Large intestine (tissue), 3 donors: Measurements from ENCODE around the gene ZPBP. TPM values are rescaled to one million over a fixed set of nuclear protein-coding genes. Genes with fewer than 3 reads are reported as not detected.
"Not testable (repeated sequence)": the region's sequence is repeated elsewhere in the genome, so short reads cannot be mapped to it uniquely, and the experiment has no call there.

Source experiments
- DNase-seq, 2 donors: peaks; one replicate each; pipeline versions ENCODE4 v3.0.0 to v3.0.0-alpha.2; 2013
- H3K27ac ChIP-seq: one replicate; pipeline ENCODE4 v1.5.1; 2013; ENCODE audit warnings: low read length
- H3K27me3 ChIP-seq: 2 replicates; pipeline ENCODE4 v1.6.1; 2013; ENCODE audit warnings: low read length; ENCODE audit not compliant: control insufficient read depth, insufficient read depth
- H3K36me3 ChIP-seq: 2 replicates; pipeline ENCODE4 v1.6.1; 2013; ENCODE audit warnings: low read length; ENCODE audit not compliant: control insufficient read depth, insufficient read depth
- H3K4me1 ChIP-seq: one replicate; pipeline ENCODE4 v1.6.1; 2013; ENCODE audit warnings: low read length; ENCODE audit not compliant: control insufficient read depth, insufficient read depth
- H3K4me3 ChIP-seq: one replicate; pipeline ENCODE4 v1.5.1; 2013; ENCODE audit warnings: low read length
- H3K9me3 ChIP-seq: one replicate; pipeline ENCODE4 v1.6.1; 2013; ENCODE audit warnings: mild to moderate bottlenecking, low read depth, low read length, moderate library complexity; ENCODE audit not compliant: control insufficient read depth
- WGBS: methylation state at CpG from one replicate; pipeline ENCODE4 v1.1.5; 2013; ENCODE audit warnings: low lambda C conversion rate; ENCODE audit not compliant: insufficient coverage; 5-methylcytosine and 5-hydroxymethylcytosine counted together
- polyA plus RNA-seq: library from polyadenylated mRNA; unstranded; fragments of 120-200 nt; gene quantifications from one replicate; pipeline ENCODE4 v1.2.1, GENCODE V29; 2013

ZPBP gene
- polyA plus RNA-seq, 1 donor, result 0.06 TPM

GRCh38 chr7:50047716-50048115 lies 45.3 kb downstream of the ZPBP start:
- Histone ChIP-seq H3K27me3 (no peaks in the 10 kb centered on the region), H3K27ac (no peak overlapping the region), H3K4me1 (no peaks in the 10 kb centered on the region), H3K9me3 (no peaks in the 10 kb centered on the region), H3K4me3 (no peak overlapping the region), H3K36me3 (no peaks in the 10 kb centered on the region)
- no peak for DNase-seq
- 86% methylated on average over 4 of the region's 5 CpGs for WGBS

- H3K27ac ChIP-seq, DNase-seq, H3K9me3 ChIP-seq, H3K36me3 ChIP-seq, H3K4me3 ChIP-seq, H3K27me3 ChIP-seq, H3K4me1 ChIP-seq: not testable (repeated sequence)
- no CpG with 5 or more reads among the region's 6 CpGs for WGBS
Measured at GRCh38 chr7:50041165-50041564, 51.9 kb downstream of the ZPBP start.

- Histone ChIP-seq H3K9me3 (no peaks in the 10 kb centered on the region), H3K4me1 (no peaks in the 10 kb centered on the region), H3K36me3 (no peaks in the 10 kb centered on the region), H3K27me3 (no peaks in the 10 kb centered on the region), H3K27ac (no peak overlapping the region), H3K4me3 (no peak overlapping the region)
- no CpG with 5 or more reads among the region's 2 CpGs for WGBS
- no peak for DNase-seq
Measured at GRCh38 chr7:50037086-50037485, 56.0 kb downstream of the ZPBP start.

- no peaks in the 10 kb centered on the region for H3K9me3 ChIP-seq
- H3K4me1 ChIP-seq, result no peaks in the 10 kb centered on the region
- WGBS, result 80% methylated on average over 1 of the region's 4 CpGs
- no peaks in the 10 kb centered on the region for H3K27me3 ChIP-seq
- H3K36me3 ChIP-seq, result no peaks in the 10 kb centered on the region
- DNase-seq, result no peak
- no peak overlapping the region for H3K27ac ChIP-seq
- no peak overlapping the region for H3K4me3 ChIP-seq
Measured at GRCh38 chr7:50022991-50023390, 70.1 kb downstream of the ZPBP start.

GRCh38 chr7:50022451-50022850 lies 70.6 kb downstream of the ZPBP start:
- no peaks in the 10 kb centered on the region for H3K36me3 ChIP-seq
- H3K9me3 ChIP-seq, result no peaks in the 10 kb centered on the region
- H3K4me3 ChIP-seq, result no peak overlapping the region
- no peaks in the 10 kb centered on the region for H3K4me1 ChIP-seq
- no peak for DNase-seq
- no peak overlapping the region for H3K27ac ChIP-seq
- H3K27me3 ChIP-seq, result no peaks in the 10 kb centered on the region
- 82% methylated on average over 1 of the region's 3 CpGs for WGBS

GRCh38 chr7:49995681-49996080 lies 97.4 kb downstream of the ZPBP start:
- Histone ChIP-seq H3K36me3 (no peaks in the 10 kb centered on the region), H3K27ac (no peak overlapping the region), H3K4me3 (no peak overlapping the region), H3K27me3 (no peaks in the 10 kb centered on the region), H3K4me1 (no peaks in the 10 kb centered on the region), H3K9me3 (no peaks in the 10 kb centered on the region)
- DNase-seq, result no peak
- WGBS, result 87% methylated on average over 3 of the region's 6 CpGs

GRCh38 chr7:49986191-49986590 lies 106.9 kb downstream of the ZPBP start:
- Histone ChIP-seq H3K27me3 (no peaks in the 10 kb centered on the region), H3K4me1 (no peaks in the 10 kb centered on the region), H3K36me3 (no peaks in the 10 kb centered on the region), H3K4me3 (no peak overlapping the region), H3K9me3 (peaks cover 3% of the 10 kb centered on the region), H3K27ac (no peak overlapping the region)
- no peak for DNase-seq
- WGBS, result 100% methylated on average over 1 of the region's 5 CpGs

- Histone ChIP-seq H3K36me3 (no peaks in the 10 kb centered on the region), H3K4me3 (no peak overlapping the region), H3K9me3 (no peaks in the 10 kb centered on the region), H3K27ac (no peak overlapping the region), H3K4me1 (no peaks in the 10 kb centered on the region), H3K27me3 (no peaks in the 10 kb centered on the region)
- WGBS, result no CpG with 5 or more reads among the region's 9 CpGs
- no peak for DNase-seq
Measured at GRCh38 chr7:49980465-49980864, 112.6 kb downstream of the ZPBP start.

GRCh38 chr7:49976238-49976637 lies 116.8 kb downstream of the ZPBP start:
- Histone ChIP-seq H3K4me3 (no peak overlapping the region), H3K27me3 (no peaks in the 10 kb centered on the region), H3K27ac (no peak overlapping the region), H3K9me3 (no peaks in the 10 kb centered on the region), H3K4me1 (no peaks in the 10 kb centered on the region), H3K36me3 (no peaks in the 10 kb centered on the region)
- no peak for DNase-seq
- no CpG with 5 or more reads among the region's 1 CpG for WGBS

GRCh38 chr7:49974035-49974434 lies 119.0 kb downstream of the ZPBP start:
- Histone ChIP-seq H3K27me3 (no peaks in the 10 kb centered on the region), H3K36me3 (no peaks in the 10 kb centered on the region), H3K27ac (no peak overlapping the region), H3K9me3 (no peaks in the 10 kb centered on the region), H3K4me3 (no peak overlapping the region), H3K4me1 (no peaks in the 10 kb centered on the region)
- no CpG with 5 or more reads among the region's 1 CpG for WGBS
- no peak for DNase-seq

GRCh38 chr7:49937608-49938007 lies 155.4 kb downstream of the ZPBP start:
- WGBS, result 88% methylated on average over 1 of the region's 2 CpGs
- Histone ChIP-seq H3K36me3 (no peaks in the 10 kb centered on the region), H3K4me3 (no peak overlapping the region), H3K27me3 (no peaks in the 10 kb centered on the region), H3K9me3 (no peaks in the 10 kb centered on the region), H3K27ac (no peak overlapping the region), H3K4me1 (no peaks in the 10 kb centered on the region)
- DNase-seq, result no peak
